Superior temporal gyrus (tissue), 1 donor: ENCODE results near the gene TNKS1BP1.
"Not testable (repeated sequence)": the region's sequence is repeated elsewhere in the genome, so short reads cannot be mapped to it uniquely, and the experiment has no call there.

Experiments used
- DNase-seq: peaks from one replicate; pipeline ENCODE4 v3.0.0-alpha.2; 2016; ENCODE audit errors: extremely low spot score

The TNKS1BP1 gene

DNA sequence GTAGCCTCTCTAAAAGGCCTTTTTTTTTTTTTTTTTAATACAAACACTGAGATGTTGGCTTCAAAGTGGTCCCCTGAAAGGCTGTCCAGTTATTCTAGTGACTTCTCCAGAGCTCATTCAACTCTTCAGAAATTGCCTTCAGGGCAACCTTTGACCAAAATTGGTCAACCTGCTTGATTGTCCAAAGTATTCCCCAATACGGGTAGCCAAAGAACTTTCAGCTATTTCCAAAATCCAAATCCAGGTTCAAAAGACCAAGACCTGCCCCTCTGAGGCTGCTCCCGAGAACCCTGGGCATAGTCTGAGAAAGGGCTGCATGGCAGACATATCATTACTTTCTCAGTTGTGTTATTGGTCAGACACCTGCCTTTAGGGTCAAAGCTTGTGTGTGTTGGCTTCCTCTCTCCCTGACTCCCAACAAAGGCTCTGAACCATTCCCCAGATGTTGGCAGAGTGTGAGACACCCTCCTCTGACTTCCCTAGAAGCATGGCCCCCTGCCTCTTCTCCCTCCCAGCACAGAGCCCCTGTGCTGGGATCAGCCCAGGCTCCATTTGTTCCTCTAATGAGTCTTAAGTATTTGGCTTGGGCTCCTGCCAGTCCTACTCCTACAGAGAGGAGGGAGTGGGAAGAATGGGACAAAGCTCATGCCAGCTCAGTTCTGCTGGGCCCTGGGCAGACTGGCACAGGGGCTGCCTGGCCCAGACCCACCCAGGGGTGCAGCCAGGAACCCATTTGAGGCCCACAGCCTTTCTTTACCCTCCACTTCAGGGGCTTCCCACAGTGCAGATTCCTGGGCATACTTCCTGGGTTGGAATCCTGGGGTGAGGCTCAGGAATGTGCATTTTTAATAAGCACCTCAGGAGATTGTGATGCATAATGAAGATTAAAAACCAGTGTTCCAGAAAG, 30.3 kb downstream of the TNKS1BP1 start:
- DNase-seq = peak; percentile 26

DNA sequence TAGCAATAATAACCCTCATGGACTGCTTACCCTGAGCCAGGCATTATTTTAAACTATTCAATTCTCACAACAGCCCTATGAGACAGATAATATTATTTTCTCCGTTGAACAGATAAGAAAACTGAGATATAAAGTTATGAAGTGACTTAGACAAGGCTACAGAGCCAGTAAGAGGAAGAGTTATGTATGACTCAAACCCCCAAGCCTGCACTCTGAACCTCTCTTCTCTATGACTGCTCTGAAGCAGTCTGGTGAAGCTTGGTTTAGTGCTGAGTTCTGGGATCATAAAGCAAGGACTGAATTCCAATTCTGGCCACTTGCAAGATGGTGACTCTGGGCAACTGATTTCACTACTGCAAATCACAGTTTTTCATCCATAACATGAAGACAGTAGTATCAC, 34.5 kb downstream of the TNKS1BP1 start:
- DNase-seq = no peak

DNA sequence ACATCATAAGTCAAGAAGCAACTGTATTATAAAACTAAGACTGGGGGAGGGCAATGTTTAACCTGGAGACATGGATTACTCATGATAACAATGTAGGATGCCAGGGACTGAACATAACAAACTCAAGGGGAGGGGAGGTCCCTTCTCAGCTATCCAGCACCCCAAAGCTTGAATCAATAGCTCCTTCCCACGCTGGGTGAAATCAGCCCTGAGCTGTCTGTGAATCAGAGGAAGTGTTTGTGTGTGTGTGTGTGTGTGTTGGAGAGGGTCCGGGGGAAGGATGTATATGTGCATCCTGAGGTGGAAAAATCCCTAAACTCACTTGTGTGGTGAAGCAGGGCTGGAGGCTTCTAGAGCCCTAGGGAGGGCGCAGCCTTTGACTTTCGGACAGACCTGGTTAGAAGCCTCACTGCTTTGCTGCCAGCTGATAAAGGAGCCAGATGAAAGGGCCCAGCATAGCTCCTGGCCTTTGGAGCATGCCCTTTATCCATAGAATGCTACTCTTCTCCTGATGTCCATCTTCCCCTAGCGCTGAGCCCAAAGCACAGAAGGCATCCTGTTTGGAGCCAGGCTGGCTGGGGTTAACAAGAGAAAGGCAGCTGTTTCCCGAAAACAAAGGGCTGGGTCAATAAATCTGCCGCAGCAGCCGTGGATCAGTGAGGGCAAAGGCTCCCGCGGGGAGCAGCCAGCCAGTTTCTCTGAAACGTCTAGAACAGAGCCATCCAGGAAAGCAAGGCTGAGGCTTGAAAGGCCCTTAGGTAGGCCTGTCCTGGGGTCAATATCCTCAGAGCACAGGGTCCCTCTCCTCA, 35.8 kb downstream of the TNKS1BP1 start:
- no peak for DNase-seq

GRCh38 chr11:57287884-57288283, 36.9 kb downstream of the TNKS1BP1 start:
- DNase-seq = no peak

DNA sequence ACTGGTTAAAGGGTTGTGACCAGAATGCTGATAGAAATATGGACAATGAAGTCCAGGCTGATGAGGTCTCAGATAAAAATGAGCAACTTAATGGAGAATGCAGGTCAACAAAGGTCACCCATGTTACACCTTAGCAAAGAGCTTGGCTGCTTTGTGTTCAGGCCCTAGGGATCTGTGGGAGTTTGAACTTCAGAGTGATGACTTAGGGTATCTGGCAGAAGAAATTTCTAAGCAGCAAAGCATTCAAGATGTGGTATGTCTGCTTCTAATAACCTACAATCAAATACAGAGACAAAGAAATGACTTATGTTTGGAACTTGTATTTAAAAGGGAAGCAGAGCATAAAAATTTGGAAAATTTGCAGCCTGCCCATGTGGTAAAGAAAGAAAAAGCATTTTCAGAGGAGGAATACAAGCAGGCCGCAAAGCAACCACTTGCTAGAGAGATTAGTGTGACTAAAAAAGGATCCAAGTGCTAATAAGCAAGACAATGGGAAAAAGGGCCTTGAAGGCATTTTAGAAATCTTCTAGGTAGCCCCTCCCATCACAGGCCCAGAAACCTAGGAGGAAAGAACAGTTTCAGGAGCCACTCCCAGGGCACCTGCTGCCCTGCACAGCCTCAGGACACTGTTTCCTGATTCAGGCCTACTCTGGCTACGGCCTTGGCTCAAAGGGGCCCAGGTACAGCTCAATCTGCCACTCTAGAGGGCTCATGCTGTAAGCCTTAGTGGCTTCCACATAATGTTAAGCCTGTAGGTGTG, 41.3 kb downstream of the TNKS1BP1 start:
- no peak for DNase-seq

- DNase-seq = not testable (repeated sequence)
Measured at GRCh38 chr11:57281546-57281945, 43.2 kb downstream of the TNKS1BP1 start.

GRCh38 chr11:57279116-57279515, 45.6 kb downstream of the TNKS1BP1 start:
- no peak for DNase-seq

GRCh38 chr11:57278721-57279095, 46.0 kb downstream of the TNKS1BP1 start:
- DNase-seq = no peak

GRCh38 chr11:57277845-57278720, 46.7 kb downstream of the TNKS1BP1 start:
- peak; percentile 74 for DNase-seq

DNA sequence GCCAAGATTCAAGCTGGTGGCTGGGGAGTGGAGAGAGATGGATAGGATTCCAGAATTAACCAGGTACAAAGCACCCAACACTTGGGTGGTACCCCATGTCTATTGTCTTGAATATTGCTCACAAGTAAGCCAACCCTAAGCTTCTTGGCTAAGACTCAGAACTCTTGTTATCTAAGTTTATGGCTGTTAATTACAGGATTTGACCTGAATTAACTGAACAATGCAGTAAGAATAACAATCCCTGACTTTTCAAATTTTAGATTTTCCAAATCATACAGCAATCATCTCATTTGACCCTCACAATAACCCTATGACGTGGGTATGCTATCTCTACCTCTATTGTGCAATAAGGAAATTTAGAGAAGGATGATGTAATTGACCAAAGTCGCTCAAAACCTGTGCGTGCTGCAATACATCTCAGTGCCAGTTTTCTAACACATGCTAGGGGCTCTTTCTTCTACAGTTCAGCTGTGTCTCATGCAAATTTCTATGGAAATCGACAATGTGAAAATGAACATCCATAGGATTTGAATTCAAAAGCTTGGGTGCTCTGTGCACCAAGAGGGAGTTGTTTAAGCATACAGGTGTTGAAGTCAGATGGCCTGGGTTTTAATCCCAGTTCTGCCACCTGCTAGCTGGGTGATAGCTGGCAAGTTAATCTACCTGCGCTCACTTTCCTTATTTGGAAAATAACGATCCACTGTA, 47.6 kb downstream of the TNKS1BP1 start:
- no peak for DNase-seq

GRCh38 chr11:57276169-57276970, 48.4 kb downstream of the TNKS1BP1 start:
- no peak for DNase-seq

DNA sequence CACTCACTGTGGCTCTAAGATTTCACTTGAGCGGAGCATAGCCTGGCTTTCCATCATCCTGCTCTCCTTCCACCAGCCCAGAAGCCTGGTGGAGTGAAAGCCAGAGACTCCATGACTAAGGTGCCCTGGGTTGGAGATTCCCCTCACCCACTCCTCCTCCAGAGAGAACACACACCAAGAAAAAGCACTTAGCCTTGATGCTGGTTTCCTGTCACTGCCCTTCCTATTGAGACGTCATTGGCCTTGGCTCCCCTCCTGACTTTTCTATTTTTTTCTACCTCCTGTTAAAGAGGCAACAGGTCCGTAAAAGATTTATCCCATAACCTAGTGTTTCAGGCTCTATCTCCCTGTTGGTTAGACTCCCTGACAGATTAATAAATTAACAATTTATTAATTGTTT, 49.2 kb downstream of the TNKS1BP1 start:
- DNase-seq = no peak

DNA sequence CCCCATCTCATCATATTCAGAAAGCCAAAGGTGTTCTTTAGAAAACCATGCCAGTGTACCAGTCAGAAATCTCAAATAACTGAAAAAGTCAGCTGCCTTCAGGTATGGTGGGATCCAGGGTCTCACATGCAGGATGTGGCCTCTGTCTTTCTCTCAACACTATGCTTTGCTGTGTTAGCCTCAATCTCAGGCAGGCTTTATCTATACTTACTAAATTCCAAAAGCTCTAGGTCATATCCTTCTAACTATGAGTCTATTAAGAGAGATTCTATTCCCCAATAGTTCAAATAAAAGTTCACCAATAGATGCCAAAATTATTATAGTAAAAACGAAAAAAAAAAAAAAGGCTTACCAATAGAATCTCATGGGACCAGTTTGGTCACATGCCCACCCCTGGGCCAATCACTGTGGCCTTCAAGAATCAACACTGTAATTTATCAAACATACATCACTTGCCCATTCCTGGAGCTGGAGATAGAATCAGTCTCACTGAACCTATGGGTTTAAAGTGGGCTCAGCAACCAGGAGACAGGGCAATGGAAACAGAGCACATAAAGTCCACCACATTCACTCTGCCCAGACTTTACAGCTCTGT, 49.8 kb downstream of the TNKS1BP1 start:
- no peak for DNase-seq

DNA sequence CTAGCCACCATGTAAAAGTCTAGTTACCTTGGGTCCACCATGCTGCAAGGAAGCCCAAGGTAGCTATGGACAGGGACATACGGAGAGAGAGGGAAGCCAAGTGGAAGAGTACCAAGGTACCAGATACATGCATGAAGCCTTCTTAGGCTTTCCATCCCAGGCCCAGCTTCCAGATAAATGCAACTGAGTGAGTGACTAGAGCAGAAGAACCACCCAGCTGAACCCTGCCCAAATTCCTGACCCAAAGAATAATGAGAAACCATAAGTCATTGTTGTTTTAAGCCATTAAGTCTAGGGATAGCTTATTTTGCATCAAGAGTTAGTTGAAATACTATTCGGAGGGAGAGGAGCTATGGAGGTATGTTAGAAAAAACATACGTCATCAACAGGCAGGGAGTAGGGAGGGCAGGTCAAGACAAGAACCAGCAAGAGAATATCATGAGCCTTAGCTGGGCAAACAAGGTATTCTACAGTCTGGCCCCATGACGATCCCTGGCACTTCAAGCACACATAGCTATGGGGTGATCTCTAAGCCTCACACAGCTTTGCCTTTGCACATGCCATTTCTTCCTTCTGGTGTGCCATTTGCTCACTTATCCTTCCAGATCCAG, 51.2 kb downstream of the TNKS1BP1 start:
- no peak for DNase-seq

DNA sequence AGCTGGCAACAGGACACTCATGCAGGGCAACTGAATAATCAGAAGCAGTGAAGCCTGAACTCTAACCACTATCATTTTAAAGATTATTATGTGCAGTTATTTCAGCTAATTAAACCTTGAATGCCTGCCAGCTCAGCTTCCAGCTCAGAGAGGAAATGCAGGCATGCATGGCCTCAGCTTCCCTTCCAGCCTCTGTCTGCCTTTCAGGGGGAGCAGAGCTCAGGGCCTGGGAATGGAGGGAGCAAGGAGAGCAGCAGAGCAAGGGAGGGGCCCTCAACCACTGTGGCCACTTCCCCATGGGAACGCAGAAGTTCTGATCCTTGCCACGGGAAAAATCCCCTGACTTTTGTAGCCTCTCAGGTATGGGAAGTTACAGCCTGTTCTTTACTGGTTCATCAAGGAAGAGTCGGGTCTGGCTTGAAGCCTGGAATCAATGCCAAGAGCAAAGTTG, 55.2 kb downstream of the TNKS1BP1 start:
- DNase-seq = no peak

GRCh38 chr11:57266157-57266556, 58.6 kb downstream of the TNKS1BP1 start:
- no peak for DNase-seq

DNA sequence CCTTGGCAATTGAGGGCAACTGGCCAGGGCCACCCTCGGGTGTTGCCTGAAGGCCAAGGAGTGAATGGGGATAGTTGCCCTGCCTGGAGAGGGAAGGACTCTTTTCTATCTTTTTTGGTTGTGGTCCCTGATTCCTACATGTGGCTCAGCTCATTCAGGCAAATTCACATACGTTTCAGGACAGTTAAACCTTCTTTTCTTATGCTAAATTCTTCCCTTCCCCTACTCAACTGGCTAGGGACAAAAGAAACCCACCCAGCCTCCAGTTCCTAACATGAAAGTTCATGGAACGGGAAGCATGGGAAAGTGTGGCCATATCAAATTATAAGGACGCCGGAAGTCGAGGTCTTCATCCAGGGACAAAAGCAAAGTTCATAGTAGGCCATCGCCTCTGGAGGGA, 61.4 kb downstream of the TNKS1BP1 start:
- DNase-seq = no peak

- no peak for DNase-seq
Measured at GRCh38 chr11:57262157-57262556, 62.6 kb downstream of the TNKS1BP1 start.
